ENCODE measurements around the gene OR4M2.
"Not testable (repeated sequence)": the region's sequence is repeated elsewhere in the genome, so short reads cannot be mapped to it uniquely, and the experiment has no call there.

The OR4M2 gene

GRCh38 chr15:22080227-22080626, at the start of gene OR4M2:
Gene OR4M2 (plus strand): TSS chr15:22080527. CDS start chr15:22080625, 98 bp downstream.
- not testable (repeated sequence) for H3K27me3 ChIP-seq (ENCODE audit: insufficient read depth, insufficient read length); H3K9me3 ChIP-seq (ENCODE audit: insufficient read depth, low read length); H3K4me1 ChIP-seq (ENCODE audit: insufficient read depth, insufficient read length); H3K36me3 ChIP-seq (ENCODE audit: insufficient read depth, insufficient read length, low read length); H3K9ac ChIP-seq (ENCODE audit: insufficient read length, low read depth); H3K4me3 ChIP-seq (ENCODE audit: insufficient read length, low read depth); DNase-seq (ENCODE audit: low read depth, low spot score)

GRCh38 chr15:22069267-22069666, 11.1 kb upstream of the OR4M2 start:
- not testable (repeated sequence) for H3K4me3 ChIP-seq (ENCODE audit: insufficient read length, low read depth); H3K27me3 ChIP-seq (ENCODE audit: insufficient read depth, insufficient read length)

GRCh38 chr15:22081386-22081785, 1.1 kb downstream of the OR4M2 start:
- not testable (repeated sequence) for DNase-seq (ENCODE audit: low read depth, low spot score); H3K4me3 ChIP-seq (ENCODE audit: insufficient read length, low read depth); H3K36me3 ChIP-seq (ENCODE audit: insufficient read depth, insufficient read length, low read length); H3K9ac ChIP-seq (ENCODE audit: insufficient read length, low read depth); H3K9me3 ChIP-seq (ENCODE audit: insufficient read depth, low read length); H3K27me3 ChIP-seq (ENCODE audit: insufficient read depth, insufficient read length); H3K4me1 ChIP-seq (ENCODE audit: insufficient read depth, insufficient read length)

More at GRCh38 chr15:22069267-22069666, 11.1 kb upstream of the OR4M2 start:
- DNase-seq (ENCODE audit: low read depth, low spot score); H3K36me3 ChIP-seq (ENCODE audit: insufficient read depth, insufficient read length, low read length); H3K9me3 ChIP-seq (ENCODE audit: insufficient read depth, low read length); H3K4me1 ChIP-seq (ENCODE audit: insufficient read depth, insufficient read length); H3K9ac ChIP-seq (ENCODE audit: insufficient read length, low read depth): not testable (repeated sequence)

- not testable (repeated sequence) for H3K4me1 ChIP-seq (ENCODE audit: insufficient read depth, insufficient read length); H3K4me3 ChIP-seq (ENCODE audit: insufficient read length, low read depth); DNase-seq (ENCODE audit: low read depth, low spot score); H3K27me3 ChIP-seq (ENCODE audit: insufficient read depth, insufficient read length); H3K9ac ChIP-seq (ENCODE audit: insufficient read length, low read depth); H3K9me3 ChIP-seq (ENCODE audit: insufficient read depth, low read length); H3K36me3 ChIP-seq (ENCODE audit: insufficient read depth, insufficient read length, low read length)
Observed at GRCh38 chr15:22098616-22099253, 18.4 kb downstream of the OR4M2 start.

- H3K9ac ChIP-seq (ENCODE audit: insufficient read length, low read depth); H3K9me3 ChIP-seq (ENCODE audit: insufficient read depth, low read length); H3K4me1 ChIP-seq (ENCODE audit: insufficient read depth, insufficient read length); DNase-seq (ENCODE audit: low read depth, low spot score); H3K27me3 ChIP-seq (ENCODE audit: insufficient read depth, insufficient read length); H3K4me3 ChIP-seq (ENCODE audit: insufficient read length, low read depth); H3K36me3 ChIP-seq (ENCODE audit: insufficient read depth, insufficient read length, low read length): not testable (repeated sequence)
Observed at GRCh38 chr15:22099289-22099891, 19.1 kb downstream of the OR4M2 start.

GRCh38 chr15:22122033-22122432, 41.7 kb downstream of the OR4M2 start:
- H3K27me3 ChIP-seq (ENCODE audit: insufficient read depth, insufficient read length); H3K4me3 ChIP-seq (ENCODE audit: insufficient read length, low read depth); H3K9me3 ChIP-seq (ENCODE audit: insufficient read depth, low read length); DNase-seq (ENCODE audit: low read depth, low spot score); H3K9ac ChIP-seq (ENCODE audit: insufficient read length, low read depth); H3K4me1 ChIP-seq (ENCODE audit: insufficient read depth, insufficient read length); H3K36me3 ChIP-seq (ENCODE audit: insufficient read depth, insufficient read length, low read length): not testable (repeated sequence)
